Measurements from ENCODE around the gene TBXA2R. TPM values are rescaled to one million over a fixed set of nuclear protein-coding genes. Genes with fewer than 3 reads are reported as not detected.

TBXA2R gene
- total RNA-seq, 1 experiment from 2014 or later = not detected

- Histone ChIP-seq H3K4me2 (peak overlapping the region; percentile 68), H3K36me3 (ENCODE audit: low read depth) (no peaks in the 10 kb centered on the region), H3F3A (ENCODE audit: insufficient read depth, low read depth) (0 out of 2 replicates have a peak, but pooled peaks cover 7% of the 10 kb centered on the region), H3K4me3 (no peak overlapping the region), H3K9me2 (ENCODE audit: insufficient read depth) (no peaks in the 10 kb centered on the region), H4K20me1 (ENCODE audit: insufficient read depth) (no peaks in the 10 kb centered on the region), H3K27ac (no peak overlapping the region), H3K79me2 (ENCODE audit: low read depth) (no peaks in the 10 kb centered on the region), H3K9me3 (ENCODE audit: insufficient read depth, low read depth) (no peaks in the 10 kb centered on the region), H3K27me3 (ENCODE audit: insufficient read depth, low read depth) (no peaks in the 10 kb centered on the region), H3K4me1 (replicated peaks; ENCODE audit: insufficient read depth) (0 out of 2 replicates have a peak, but pooled peaks cover 3% of the 10 kb centered on the region), H2AFZ (no peak overlapping the region)
- POLR2A ChIA-PET (ENCODE audit: unreplicated experiment) = no interaction called here
- no peak for DNase-seq
- BruUV-seq (replicated peaks) = no TSS peak
- intact Hi-C loops (cut with micrococcal nuclease; ENCODE audit: unreplicated experiment) = no loop called here
- CTCF ChIA-PET = no interaction called here
- TF ChIP-seq, protein P1, sequence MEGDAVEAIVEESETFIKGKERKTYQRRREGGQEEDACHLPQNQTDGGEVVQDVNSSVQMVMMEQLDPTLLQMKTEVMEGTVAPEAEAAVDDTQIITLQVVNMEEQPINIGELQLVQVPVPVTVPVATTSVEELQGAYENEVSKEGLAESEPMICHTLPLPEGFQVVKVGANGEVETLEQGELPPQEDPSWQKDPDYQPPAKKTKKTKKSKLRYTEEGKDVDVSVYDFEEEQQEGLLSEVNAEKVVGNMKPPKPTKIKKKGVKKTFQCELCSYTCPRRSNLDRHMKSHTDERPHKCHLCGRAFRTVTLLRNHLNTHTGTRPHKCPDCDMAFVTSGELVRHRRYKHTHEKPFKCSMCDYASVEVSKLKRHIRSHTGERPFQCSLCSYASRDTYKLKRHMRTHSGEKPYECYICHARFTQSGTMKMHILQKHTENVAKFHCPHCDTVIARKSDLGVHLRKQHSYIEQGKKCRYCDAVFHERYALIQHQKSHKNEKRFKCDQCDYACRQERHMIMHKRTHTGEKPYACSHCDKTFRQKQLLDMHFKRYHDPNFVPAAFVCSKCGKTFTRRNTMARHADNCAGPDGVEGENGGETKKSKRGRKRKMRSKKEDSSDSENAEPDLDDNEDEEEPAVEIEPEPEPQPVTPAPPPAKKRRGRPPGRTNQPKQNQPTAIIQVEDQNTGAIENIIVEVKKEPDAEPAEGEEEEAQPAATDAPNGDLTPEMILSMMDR (conservative IDR thresholded peaks at IDR 0.05) = no peak
- TF ChIP-seq EZH2 (IDR thresholded peaks at IDR 0.05; ENCODE audit: low read depth) = no peak
Measured at GRCh38 chr19:3605770-3606169, 905 bp downstream of the TBXA2R start.

- 0 out of 2 replicates have a peak, but pooled peaks cover 7% of the 10 kb centered on the region for H3F3A ChIP-seq (ENCODE audit: insufficient read depth, low read depth)
- no peaks in the 10 kb centered on the region for H4K20me1 ChIP-seq (ENCODE audit: insufficient read depth)
- no TSS peak for BruUV-seq (replicated peaks)
- TF ChIP-seq, protein P1 (conservative IDR thresholded peaks at IDR 0.05) = no peak
- TF ChIP-seq EZH2 (IDR thresholded peaks at IDR 0.05; ENCODE audit: low read depth) = no peak
- H3K4me2 ChIP-seq = no peak overlapping the region
- intact Hi-C loops (cut with micrococcal nuclease; ENCODE audit: unreplicated experiment) = no loop called here
- H3K27ac ChIP-seq = no peak overlapping the region
- H3K27me3 ChIP-seq (ENCODE audit: insufficient read depth, low read depth) = no peaks in the 10 kb centered on the region
- POLR2A ChIA-PET (ENCODE audit: unreplicated experiment) = no interaction called here
- no peaks in the 10 kb centered on the region for H3K79me2 ChIP-seq (ENCODE audit: low read depth)
- no peaks in the 10 kb centered on the region for H3K9me2 ChIP-seq (ENCODE audit: insufficient read depth)
- no peaks in the 10 kb centered on the region for H3K9me3 ChIP-seq (ENCODE audit: insufficient read depth, low read depth)
- no peak for DNase-seq
- H3K4me3 ChIP-seq = no peak overlapping the region
- no peak overlapping the region for H2AFZ ChIP-seq
- H3K4me1 ChIP-seq (replicated peaks; ENCODE audit: insufficient read depth) = 0 out of 2 replicates have a peak, but pooled peaks cover 3% of the 10 kb centered on the region
- CTCF ChIA-PET = no interaction called here
- H3K36me3 ChIP-seq (ENCODE audit: low read depth) = no peaks in the 10 kb centered on the region
Measured at GRCh38 chr19:3605361-3605760, 1.3 kb downstream of the TBXA2R start.

DNA sequence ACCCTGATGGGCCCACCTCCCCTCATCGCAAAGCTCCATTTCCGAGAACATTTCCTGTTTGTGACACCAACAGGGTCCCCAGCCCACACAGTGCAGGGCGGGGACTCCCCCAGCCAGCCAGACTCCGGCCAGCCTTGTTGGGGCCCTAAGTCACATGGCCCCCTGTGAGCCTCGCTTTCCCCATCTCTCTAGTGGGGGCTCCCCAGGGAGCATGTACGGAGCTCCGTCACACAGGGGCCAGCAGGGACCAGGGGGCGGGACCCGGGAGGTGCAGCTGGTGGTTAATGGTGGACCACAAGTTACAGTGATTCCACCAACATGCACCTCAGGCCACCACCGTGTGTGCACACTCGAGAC, 1.7 kb downstream of the TBXA2R start:
- Histone ChIP-seq H4K20me1 (ENCODE audit: insufficient read depth) (no peaks in the 10 kb centered on the region), H3K9me3 (ENCODE audit: insufficient read depth, low read depth) (no peaks in the 10 kb centered on the region), H3K4me3 (no peak overlapping the region), H3K27me3 (ENCODE audit: insufficient read depth, low read depth) (no peaks in the 10 kb centered on the region), H3K36me3 (ENCODE audit: low read depth) (no peaks in the 10 kb centered on the region), H3K9me2 (ENCODE audit: insufficient read depth) (no peaks in the 10 kb centered on the region), H3K4me2 (no peak overlapping the region), H2AFZ (no peak overlapping the region), H3K4me1 (replicated peaks; ENCODE audit: insufficient read depth) (0 out of 2 replicates have a peak, but pooled peaks cover 3% of the 10 kb centered on the region), H3K79me2 (ENCODE audit: low read depth) (no peaks in the 10 kb centered on the region), H3K27ac (no peak overlapping the region), H3F3A (ENCODE audit: insufficient read depth, low read depth) (0 out of 2 replicates have a peak, but pooled peaks cover 7% of the 10 kb centered on the region)
- DNase-seq = no peak
- TF ChIP-seq EZH2 (IDR thresholded peaks at IDR 0.05; ENCODE audit: low read depth) = no peak
- TF ChIP-seq, protein P1 (conservative IDR thresholded peaks at IDR 0.05) = no peak
- intact Hi-C loops (cut with micrococcal nuclease; ENCODE audit: unreplicated experiment) = no loop called here
- no TSS peak for BruUV-seq (replicated peaks)
- CTCF ChIA-PET = no interaction called here
- POLR2A ChIA-PET (ENCODE audit: unreplicated experiment) = no interaction called here

Data from PC-9 (cell line).